Heart right ventricle (tissue), 16 donors: ENCODE data around the gene PLEKHA7. TPM values are rescaled to one million over a fixed set of nuclear protein-coding genes. Genes with fewer than 3 reads are reported as not detected.

Experiments used
- ATAC-seq, 8 donors: fragments of 200-7000 bp; cut with Tn5 transposase; one replicate each; pipeline ENCODE4 v1.9.1; 2020; ENCODE audit warnings: mild to moderate bottlenecking in 8 of 8, moderate library complexity in 8 of 8, moderate number of reproducible peaks in 1 of 8
- DNase-seq, 2 donors: peaks; one replicate each; pipeline ENCODE4 v3.0.0-alpha.2; 2020
- H3K27ac ChIP-seq, 10 donors: fragments of 200-600 bp; sonication (generic) in 2 of 10; one replicate each; pipeline versions ENCODE4 v1.5.0 to v1.8.0; 2020 to 2022; ENCODE audit warnings: mild to moderate bottlenecking in 3 of 10
- H3K27me3 ChIP-seq, 7 donors: fragments of 200-600 bp; one replicate each; pipeline ENCODE4 v1.8.0; 2021 to 2022; ENCODE audit warnings: mild to moderate bottlenecking in 2 of 7
- H3K36me3 ChIP-seq, 9 donors: fragments of 200-600 bp; sonication (generic) in 1 of 9; one replicate each; pipeline versions ENCODE4 v1.5.0 to v1.8.0; 2020 to 2022; ENCODE audit warnings: mild to moderate bottlenecking in 2 of 9
- H3K4me1 ChIP-seq, 9 donors: fragments of 200-600 bp; sonication (generic) in 1 of 9; one replicate each; pipeline versions ENCODE4 v1.5.0 to v1.8.0; 2020 to 2022; ENCODE audit warnings: mild to moderate bottlenecking in 4 of 9
- H3K4me3 ChIP-seq, 10 donors: fragments of 200-600 bp; sonication (generic) in 2 of 10; one replicate each; pipeline versions ENCODE4 v1.5.0 to v1.8.0; 2020 to 2022; ENCODE audit warnings: mild to moderate bottlenecking in 7 of 10, moderate library complexity in 2 of 10
- H3K9me3 ChIP-seq, 11 donors: fragments of 200-600 bp in 10 of 11; sonication (generic) in 2 of 11; one replicate each; pipeline versions ENCODE4 v1.5.0 to v1.8.0; 2013 to 2022; ENCODE audit warnings: mild to moderate bottlenecking in 2 of 11, control low read depth in 1 of 11, moderate library complexity in 1 of 11
- CTCF ChIP-seq, 9 donors: fragments of 200-600 bp; sonication (generic) in 2 of 9; IDR thresholded peaks; one replicate each; pipeline versions ENCODE4 v1.5.0 to v1.8.0; 2021 to 2022; ENCODE audit warnings: antibody characterized with exemption in 9 of 9, mild to moderate bottlenecking in 5 of 9, moderate library complexity in 1 of 9
- WGBS, 2 donors: extraction: QIAGEN DNeasy Blood & Tissue Kit; methylation state at CpG; one replicate each; pipeline ENCODE4 v1.1.7; 2013; ENCODE audit warnings: inconsistent platforms in 1 of 2; 5-methylcytosine and 5-hydroxymethylcytosine counted together
- intact Hi-C, 10 donors: fragments of 100-400 bp; cut with DNase I; formaldehyde crosslinking; loops; one replicate each; pipeline versions ENCODE4 v1.11.1 to v1.14.2; 2022
- polyA plus RNA-seq, 2 donors: library from polyadenylated mRNA; stranded (reverse); fragments of 200-250 nt; gene quantifications; one replicate each; pipeline ENCODE4 v1.2.3, GENCODE V29; 2013
- total RNA-seq, 10 donors: library from RNA; stranded (reverse); fragmentation: NEBNext Ultra II Directional in 3 of 10; extraction: Animal tissue kit (Norgen Biotek cat#: 25700) in 3 of 10; gene quantifications; one replicate each; pipeline versions ENCODE4 v1.2.1 to v1.2.4, GENCODE V29; 2021 to 2023
- donor health status: Arrhythmogenic right ventricular cardiomyopathy.
- donor health status: ischemic (EF 13 %, LVEDD 7.1; RV severe dilation, severe dysfunction).
- donor health status: healthy with polysubstance abuse.
- donor health status: DM: no; HTN: yes; CAD: no.
- donor health status: DM: no; HTN: no; CAD: no.
- donor health status: ischemic (EF 25% LVEDD 6.9; RV normal size, moderate dysfunction).
- donor health status: ischemic (EF 25% LVEDD 5.7; RV mildly dilated, moderate dysfunction).
- donor health status: healthy.
- donor health status: DM: yes; HTN: yes; CAD: no.
- donor health status: Ischemic cardiomyopathy.
- donor health status: ischemic (EF 35%, LVEDD 5.7; RV mildly dilated, moderate dysfunction).
- donor health status: nonischemic (EF 11% LVEDD 7.7; RV severe dilation, severe dysfunction).
- donor health status: DM: yes; HTN: yes; CAD: no.
- donor health status: PGD.
- donor health status: ischemic (EF 29% LVEDD 5.4; RV normal size, mild dysfunction).
- donor health status: nonischemic (EF 23%, LVEDD 6.1; RV moderate dilation, normal function).

Gene PLEKHA7
- total and polyA plus RNA-seq, 12 donors, result 15.3 to 46.9 (median 24.0) TPM

- DNase-seq (no peak), ATAC-seq (peak in 1 of 8 donors; percentile 5)
- H3K9me3 ChIP-seq, result no peaks in the 10 kb centered on the region
- TF ChIP-seq CTCF (IDR thresholded peaks at IDR 0.05), result no peak
- intact Hi-C loops, result loop anchor here in 7 of 10 donors (10.0 kb wide), 4 partner anchors 60 to 250 kb away; no protein-coding TSS in a partner anchor
- H3K4me1 ChIP-seq, result peaks cover 4 to 90% (median 70%) of the 10 kb centered on the region in 9 donors
- H3K27me3 ChIP-seq, result no peaks in the 10 kb centered on the region
- peak overlapping the region in 3 of 10 donors; percentile 13 to 80 (median 68) for H3K27ac ChIP-seq
- no peak overlapping the region for H3K4me3 ChIP-seq
- WGBS, 2 donors, result 71 to 74% methylated on average over 7 of the region's 7 CpGs
- H3K36me3 ChIP-seq, result peaks cover 0 to 30% (median 0%) of the 10 kb centered on the region in 9 donors
Measured at GRCh38 chr11:16814410-16815046, 199.7 kb downstream of the PLEKHA7 start.

DNA sequence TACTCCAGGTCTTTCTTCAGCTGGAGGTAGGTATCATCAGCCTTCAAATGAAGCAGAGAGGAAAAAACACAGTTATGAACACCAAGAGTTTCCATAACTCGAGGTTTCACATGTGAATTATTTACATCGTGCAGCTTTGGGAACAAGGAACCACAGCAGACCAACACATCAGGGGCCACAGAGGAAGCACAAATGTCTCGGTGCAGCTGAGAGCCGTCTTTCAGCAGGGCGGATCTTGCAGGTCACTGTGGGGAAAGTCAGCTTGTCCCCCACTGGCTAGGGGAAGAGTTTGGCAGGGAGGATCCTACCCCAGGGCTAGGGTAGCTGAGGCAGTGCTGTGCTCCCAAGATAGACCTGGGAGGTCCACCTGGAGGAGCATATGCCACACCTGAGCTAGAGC is 201.1 kb downstream of the PLEKHA7 start:
- TF ChIP-seq CTCF (IDR thresholded peaks at IDR 0.05), result no peak

GRCh38 chr11:16812274-16812673 is 201.9 kb downstream of the PLEKHA7 start:
- Histone ChIP-seq H3K4me1 (peaks cover 4 to 98% (median 56%) of the 10 kb centered on the region in 9 donors), H3K27me3 (no peaks in the 10 kb centered on the region), H3K9me3 (no peaks in the 10 kb centered on the region), H3K27ac (peak overlapping the region in 6 of 10 donors; percentile 3 to 81 (median 38)), H3K36me3 (peaks cover 0 to 30% (median 0%) of the 10 kb centered on the region in 9 donors), H3K4me3 (no peak overlapping the region)
- WGBS, 2 donors, result 40 to 64% methylated on average over 5 of the region's 5 CpGs
- no peak for ATAC-seq
- intact Hi-C loops, result loop anchor here in 7 of 10 donors (10.0 kb wide), 4 partner anchors 63 to 253 kb away; no protein-coding TSS in a partner anchor
- DNase-seq, result no peak
- no peak for TF ChIP-seq CTCF (IDR thresholded peaks at IDR 0.05)

More for the DNA sequence above, 201.1 kb downstream of the PLEKHA7 start:
- DNase-seq (no peak), ATAC-seq (no peak)
- intact Hi-C loops, result loop anchor here in 7 of 10 donors (10.0 kb wide), 4 partner anchors 62 to 252 kb away; no protein-coding TSS in a partner anchor
- WGBS, 2 donors, result 83 to 85% methylated on average over 5 of the region's 5 CpGs
- Histone ChIP-seq H3K27ac (peak overlapping the region in 3 of 10 donors; percentile 34 to 80 (median 71)), H3K27me3 (no peaks in the 10 kb centered on the region), H3K36me3 (peaks cover 0 to 30% (median 0%) of the 10 kb centered on the region in 9 donors), H3K4me1 (peaks cover 4 to 98% (median 59%) of the 10 kb centered on the region in 9 donors), H3K9me3 (no peaks in the 10 kb centered on the region), H3K4me3 (no peak overlapping the region)

- DNase-seq, result no peak
- H3K27me3 ChIP-seq, result no peaks in the 10 kb centered on the region
- no peak for ATAC-seq
- no peak for TF ChIP-seq CTCF (IDR thresholded peaks at IDR 0.05)
- 89 to 93% methylated on average over 3 of the region's 3 CpGs for WGBS, 2 donors
- H3K4me3 ChIP-seq, result no peak overlapping the region
- H3K4me1 ChIP-seq, result peaks cover 4 to 98% (median 58%) of the 10 kb centered on the region in 9 donors
- H3K9me3 ChIP-seq, result no peaks in the 10 kb centered on the region
- peaks cover 0 to 23% (median 0%) of the 10 kb centered on the region in 9 donors for H3K36me3 ChIP-seq
- intact Hi-C loops, result loop anchor here in 7 of 10 donors (10.0 kb wide), 4 partner anchors 63 to 253 kb away; no protein-coding TSS in a partner anchor
- peak overlapping the region in 7 of 10 donors; percentile 18 to 81 (median 57) for H3K27ac ChIP-seq
Measured at GRCh38 chr11:16811136-16812020, 202.8 kb downstream of the PLEKHA7 start.
